Measurements from ENCODE around the gene PRDX5.

- TF ChIP-seq CTCF (IDR thresholded peaks at IDR 0.05) (no peak), POLR2A (IDR thresholded peaks at IDR 0.05) (no peak)
These were observed 23.5 kb downstream of the PRDX5 start for GRCh38 chr11:64341429-64341828.

Measured in right lobe of liver (tissue), 4 donors.